Parathyroid adenoma (tissue), 2 donors: Measurements from ENCODE around the gene SLA2.

Source experiments
- H2AFZ ChIP-seq: fragments of 300-600 bp; sonication (generic); one replicate; pipeline ENCODE4 v1.7.0; 2017; ENCODE audit warnings: antibody characterized with exemption, mild to moderate bottlenecking
- H3K27ac ChIP-seq: fragments of 300-600 bp; sonication (generic); one replicate; pipeline ENCODE4 v1.7.0; 2017
- H3K27me3 ChIP-seq: fragments of 300-600 bp; sonication (generic); one replicate; pipeline ENCODE4 v1.7.0; 2017; ENCODE audit warnings: low read length; ENCODE audit not compliant: control insufficient read depth, insufficient read depth
- H3K36me3 ChIP-seq: fragments of 300-600 bp; sonication (generic); one replicate; pipeline ENCODE4 v1.7.0; 2017; ENCODE audit warnings: low read length; ENCODE audit not compliant: control insufficient read depth, insufficient read depth
- H3K4me1 ChIP-seq: fragments of 300-600 bp; sonication (generic); one replicate; pipeline ENCODE4 v1.7.0; 2017; ENCODE audit warnings: control low read depth
- H3K4me2 ChIP-seq: fragments of 300-600 bp; sonication (generic); one replicate; pipeline ENCODE4 v1.7.0; 2017; ENCODE audit warnings: low read length
- H3K4me3 ChIP-seq: fragments of 300-600 bp; sonication (generic); one replicate; pipeline ENCODE4 v1.7.0; 2017; ENCODE audit warnings: low read depth, low read length
- H3K79me2 ChIP-seq: fragments of 300-600 bp; sonication (generic); one replicate; pipeline ENCODE4 v1.7.0; 2017; ENCODE audit warnings: control low read depth
- H3K9ac ChIP-seq: fragments of 300-600 bp; sonication (generic); one replicate; pipeline ENCODE4 v1.7.0; 2017; ENCODE audit warnings: mild to moderate bottlenecking
- H3K9me3 ChIP-seq: fragments of 300-600 bp; sonication (generic); one replicate; pipeline ENCODE4 v1.7.0; 2017; ENCODE audit warnings: low read length; ENCODE audit not compliant: control insufficient read depth
- TF ChIP-seq, protein P1 (sequence below): fragments of 300-600 bp; sonication (generic); IDR thresholded peaks from one replicate; pipeline ENCODE4 v1.7.0; 2017; ENCODE audit warnings: antibody characterized with exemption, mild to moderate bottlenecking
- donor health status: primary hyperparathyroidism.

Gene SLA2

DNA sequence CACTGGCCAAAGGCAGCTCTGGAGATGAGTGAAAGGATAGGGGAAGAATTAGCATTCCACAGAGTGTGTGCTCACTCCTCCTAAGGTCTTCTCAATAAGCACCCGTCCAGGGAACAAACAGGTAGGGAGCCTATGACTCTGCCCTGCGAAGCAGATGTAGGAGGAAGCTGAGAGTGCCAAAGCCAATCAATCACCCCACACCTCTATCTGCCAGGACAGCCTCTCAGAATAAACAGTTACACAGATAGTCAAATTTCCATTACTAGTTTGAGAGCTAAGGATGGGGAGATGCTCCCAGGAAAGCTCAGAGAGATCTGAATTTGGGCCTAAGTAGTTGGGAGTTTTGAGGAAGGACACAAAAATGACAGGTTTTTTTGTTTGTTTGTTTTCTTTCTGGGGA, 40.5 kb upstream of the SLA2 start:
- Histone ChIP-seq H3K4me3 (no peak overlapping the region), H3K27me3 (no peaks in the 10 kb centered on the region), H2AFZ (no peak overlapping the region), H3K4me2 (no peak overlapping the region), H3K9ac (no peak overlapping the region), H3K79me2 (no peaks in the 10 kb centered on the region), H3K27ac (no peak overlapping the region), H3K4me1 (no peaks in the 10 kb centered on the region), H3K9me3 (no peaks in the 10 kb centered on the region), H3K36me3 (no peaks in the 10 kb centered on the region)
- TF ChIP-seq, protein P1, sequence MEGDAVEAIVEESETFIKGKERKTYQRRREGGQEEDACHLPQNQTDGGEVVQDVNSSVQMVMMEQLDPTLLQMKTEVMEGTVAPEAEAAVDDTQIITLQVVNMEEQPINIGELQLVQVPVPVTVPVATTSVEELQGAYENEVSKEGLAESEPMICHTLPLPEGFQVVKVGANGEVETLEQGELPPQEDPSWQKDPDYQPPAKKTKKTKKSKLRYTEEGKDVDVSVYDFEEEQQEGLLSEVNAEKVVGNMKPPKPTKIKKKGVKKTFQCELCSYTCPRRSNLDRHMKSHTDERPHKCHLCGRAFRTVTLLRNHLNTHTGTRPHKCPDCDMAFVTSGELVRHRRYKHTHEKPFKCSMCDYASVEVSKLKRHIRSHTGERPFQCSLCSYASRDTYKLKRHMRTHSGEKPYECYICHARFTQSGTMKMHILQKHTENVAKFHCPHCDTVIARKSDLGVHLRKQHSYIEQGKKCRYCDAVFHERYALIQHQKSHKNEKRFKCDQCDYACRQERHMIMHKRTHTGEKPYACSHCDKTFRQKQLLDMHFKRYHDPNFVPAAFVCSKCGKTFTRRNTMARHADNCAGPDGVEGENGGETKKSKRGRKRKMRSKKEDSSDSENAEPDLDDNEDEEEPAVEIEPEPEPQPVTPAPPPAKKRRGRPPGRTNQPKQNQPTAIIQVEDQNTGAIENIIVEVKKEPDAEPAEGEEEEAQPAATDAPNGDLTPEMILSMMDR = no peak

DNA sequence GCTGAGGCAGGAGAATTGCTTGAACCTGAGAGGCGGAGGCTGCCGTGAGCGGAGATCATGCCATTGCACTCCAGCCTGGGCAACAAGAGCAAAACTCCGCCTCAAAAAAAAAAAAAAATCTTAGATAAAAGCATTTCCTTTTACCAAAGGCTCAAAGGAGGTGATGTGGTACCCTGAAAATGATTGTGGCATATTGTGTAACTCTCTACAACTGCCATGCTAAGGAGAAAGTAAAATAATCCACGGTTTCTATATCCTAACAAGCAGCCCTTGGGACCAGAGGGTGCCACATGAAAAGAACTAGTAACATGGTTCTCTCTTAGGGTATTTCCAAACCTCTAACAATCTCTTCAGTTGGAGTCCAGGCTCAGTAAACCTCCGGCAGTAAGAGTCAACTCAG, 38.8 kb upstream of the SLA2 start:
- H3K4me1 ChIP-seq = no peaks in the 10 kb centered on the region
- H3K36me3 ChIP-seq = no peaks in the 10 kb centered on the region
- H3K79me2 ChIP-seq = no peaks in the 10 kb centered on the region
- H3K27me3 ChIP-seq = no peaks in the 10 kb centered on the region
- H3K27ac ChIP-seq = no peak overlapping the region
- H2AFZ ChIP-seq = no peak overlapping the region
- H3K4me2 ChIP-seq = no peak overlapping the region
- no peaks in the 10 kb centered on the region for H3K9me3 ChIP-seq
- TF ChIP-seq, protein P1 = no peak
- H3K4me3 ChIP-seq = no peak overlapping the region
- H3K9ac ChIP-seq = no peak overlapping the region

DNA sequence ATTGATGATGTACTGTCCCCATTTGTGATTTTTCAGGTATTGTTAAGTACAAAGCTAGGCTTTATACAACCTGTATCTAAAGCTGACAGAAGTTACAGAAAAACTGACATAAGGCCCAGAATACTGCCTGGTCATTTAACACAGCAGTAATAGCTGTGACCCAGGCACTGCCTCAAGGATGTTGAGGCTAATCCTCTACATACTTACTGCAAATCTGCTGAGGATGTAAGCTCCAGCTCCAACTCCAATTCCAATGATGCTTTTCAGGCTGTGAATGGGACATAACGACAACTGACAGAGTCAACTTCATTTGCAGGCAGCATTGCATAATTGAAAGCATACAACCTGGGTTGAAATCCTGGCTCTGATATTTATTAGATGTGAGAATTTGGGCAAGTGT, 36.3 kb upstream of the SLA2 start:
- TF ChIP-seq, protein P1 = no peak
- H3K4me2 ChIP-seq = no peak overlapping the region
- H3K4me1 ChIP-seq = no peaks in the 10 kb centered on the region
- H3K9ac ChIP-seq = no peak overlapping the region
- H3K27me3 ChIP-seq = no peaks in the 10 kb centered on the region
- H3K27ac ChIP-seq = no peak overlapping the region
- no peak overlapping the region for H3K4me3 ChIP-seq
- H2AFZ ChIP-seq = no peak overlapping the region
- H3K9me3 ChIP-seq = no peaks in the 10 kb centered on the region
- H3K36me3 ChIP-seq = no peaks in the 10 kb centered on the region
- no peaks in the 10 kb centered on the region for H3K79me2 ChIP-seq

DNA sequence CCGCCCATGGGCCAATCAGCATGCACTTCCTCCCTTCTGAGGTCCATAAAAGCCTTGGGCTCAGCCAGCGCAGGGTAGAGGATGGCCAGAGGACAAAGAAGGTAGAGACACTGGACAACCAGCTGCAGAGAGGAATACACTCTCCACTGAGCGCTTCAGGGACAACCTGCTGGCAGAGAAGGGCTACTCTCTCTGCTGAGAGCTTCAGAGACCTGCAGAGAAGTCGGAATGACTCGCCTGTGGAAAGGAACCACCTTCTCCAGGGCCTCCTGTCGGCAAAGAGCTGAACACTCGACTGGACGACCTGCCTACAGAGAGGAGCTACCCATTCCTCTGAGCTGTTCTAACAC, 31.4 kb upstream of the SLA2 start:
- no peaks in the 10 kb centered on the region for H3K9me3 ChIP-seq
- H3K36me3 ChIP-seq = no peaks in the 10 kb centered on the region

More for the DNA sequence above, 31.4 kb upstream of the SLA2 start:
- no peaks in the 10 kb centered on the region for H3K27me3 ChIP-seq
- H3K4me3 ChIP-seq = no peak overlapping the region
- no peak overlapping the region for H3K4me2 ChIP-seq
- H2AFZ ChIP-seq = no peak overlapping the region
- no peaks in the 10 kb centered on the region for H3K4me1 ChIP-seq
- H3K27ac ChIP-seq = no peak overlapping the region
- H3K9ac ChIP-seq = no peak overlapping the region
- H3K79me2 ChIP-seq = no peaks in the 10 kb centered on the region
- TF ChIP-seq, protein P1 = no peak
